A549 (cell line): ENCODE data around the gene KAT7.

Experiments
- MYC ChIP-seq: IDR thresholded peaks from 2 replicates; pipeline ENCODE4 v1.6.1; 2012; ENCODE audit warnings: mild to moderate bottlenecking, inconsistent platforms, low read length, improper control_type of control experiment, borderline replicate concordance
- RAD21 ChIP-seq, 2 experiments: fragments of >200 bp in 1 of 2; sonication (Bioruptor Twin) in 1 of 2; formaldehyde crosslinking in 1 of 2; IDR thresholded peaks in 1 of 2; conservative IDR thresholded peaks in 1 of 2; 2 replicates in 1 of 2; 3 replicates in 1 of 2; pipeline ENCODE4 v1.6.1; 2012 to 2018; ENCODE audit warnings: inconsistent platforms in 1 of 2
- TF ChIP-seq, protein P1 (sequence below): fragments of >200 bp; sonication (Bioruptor Twin); formaldehyde crosslinking; IDR thresholded peaks from 3 replicates; pipeline ENCODE4 v1.5.1; 2016

DNA sequence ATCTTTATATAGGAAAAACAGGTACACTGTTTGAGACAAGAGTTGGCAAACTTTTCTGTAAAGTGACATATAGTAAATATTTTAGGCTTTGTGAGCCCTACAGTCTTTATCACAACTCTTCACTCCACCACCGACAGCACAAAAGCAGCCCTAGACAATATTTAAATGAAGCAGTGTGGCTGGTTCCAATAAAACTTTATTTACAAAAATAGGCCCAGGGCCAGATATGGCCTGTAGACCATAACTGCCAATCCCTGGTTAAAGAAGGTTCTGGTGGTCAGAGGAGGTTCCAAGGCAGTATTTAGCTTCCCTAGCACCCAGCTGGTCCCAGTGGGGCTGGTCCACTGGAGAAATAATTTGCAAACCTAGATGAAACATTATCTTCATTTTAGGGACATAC, 28.2 kb upstream of the KAT7 start:
- no peak for TF ChIP-seq RAD21 (conservative IDR thresholded peaks at IDR 0.05 in 1 of 2, IDR thresholded peaks at IDR 0.05 in 1 of 2)
- TF ChIP-seq, protein P1, sequence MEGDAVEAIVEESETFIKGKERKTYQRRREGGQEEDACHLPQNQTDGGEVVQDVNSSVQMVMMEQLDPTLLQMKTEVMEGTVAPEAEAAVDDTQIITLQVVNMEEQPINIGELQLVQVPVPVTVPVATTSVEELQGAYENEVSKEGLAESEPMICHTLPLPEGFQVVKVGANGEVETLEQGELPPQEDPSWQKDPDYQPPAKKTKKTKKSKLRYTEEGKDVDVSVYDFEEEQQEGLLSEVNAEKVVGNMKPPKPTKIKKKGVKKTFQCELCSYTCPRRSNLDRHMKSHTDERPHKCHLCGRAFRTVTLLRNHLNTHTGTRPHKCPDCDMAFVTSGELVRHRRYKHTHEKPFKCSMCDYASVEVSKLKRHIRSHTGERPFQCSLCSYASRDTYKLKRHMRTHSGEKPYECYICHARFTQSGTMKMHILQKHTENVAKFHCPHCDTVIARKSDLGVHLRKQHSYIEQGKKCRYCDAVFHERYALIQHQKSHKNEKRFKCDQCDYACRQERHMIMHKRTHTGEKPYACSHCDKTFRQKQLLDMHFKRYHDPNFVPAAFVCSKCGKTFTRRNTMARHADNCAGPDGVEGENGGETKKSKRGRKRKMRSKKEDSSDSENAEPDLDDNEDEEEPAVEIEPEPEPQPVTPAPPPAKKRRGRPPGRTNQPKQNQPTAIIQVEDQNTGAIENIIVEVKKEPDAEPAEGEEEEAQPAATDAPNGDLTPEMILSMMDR, result no peak
- TF ChIP-seq MYC, result no peak
